ENCODE data around the gene OR6V1. TPM values are rescaled to one million over a fixed set of nuclear protein-coding genes. Genes with fewer than 3 reads are reported as not detected.

Gene OR6V1
- total and polyA plus RNA-seq, 10 of the 15 experiments (the other 5 are each of a cell fraction or from before 2014, with no cell fraction given) = not detected

DNA sequence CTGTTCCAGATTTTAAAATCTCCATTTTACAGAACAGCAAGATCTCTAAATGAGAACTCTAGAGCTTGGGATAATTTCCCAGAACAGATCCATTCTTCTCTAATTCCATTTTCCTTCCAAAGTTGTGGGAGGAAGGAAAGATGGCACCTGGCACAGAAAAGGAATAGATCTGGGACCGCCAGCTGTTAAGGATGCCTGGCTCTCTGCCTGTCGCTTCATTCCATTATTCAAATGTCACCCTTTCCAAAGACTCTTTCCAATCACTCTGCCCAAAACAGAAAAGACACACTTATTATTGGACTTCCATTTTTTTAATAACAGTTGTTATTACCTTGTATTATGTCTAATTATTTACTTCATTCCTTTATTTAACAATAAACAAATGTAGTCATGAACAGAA lies 24.5 kb upstream of the OR6V1 start:
- TF ChIP-seq BMI1 (IDR thresholded peaks at IDR 0.05; ENCODE audit: borderline replicate concordance) (no peak), NR2C1 (IDR thresholded peaks at IDR 0.05) (no peak), ZBED1 (IDR thresholded peaks at IDR 0.05; ENCODE audit: borderline replicate concordance) (no peak), STAT3 (IDR thresholded peaks at IDR 0.05; ENCODE audit: low read depth, low read length) (no peak), RUNX3 (IDR thresholded peaks at IDR 0.05; ENCODE audit: low read length) (no peak), KDM1A (IDR thresholded peaks at IDR 0.05; ENCODE audit: borderline replicate concordance) (no peak), HDAC6 (IDR thresholded peaks at IDR 0.05; ENCODE audit: unreplicated experiment) (no peak)
- TF ChIP-seq, protein P1, sequence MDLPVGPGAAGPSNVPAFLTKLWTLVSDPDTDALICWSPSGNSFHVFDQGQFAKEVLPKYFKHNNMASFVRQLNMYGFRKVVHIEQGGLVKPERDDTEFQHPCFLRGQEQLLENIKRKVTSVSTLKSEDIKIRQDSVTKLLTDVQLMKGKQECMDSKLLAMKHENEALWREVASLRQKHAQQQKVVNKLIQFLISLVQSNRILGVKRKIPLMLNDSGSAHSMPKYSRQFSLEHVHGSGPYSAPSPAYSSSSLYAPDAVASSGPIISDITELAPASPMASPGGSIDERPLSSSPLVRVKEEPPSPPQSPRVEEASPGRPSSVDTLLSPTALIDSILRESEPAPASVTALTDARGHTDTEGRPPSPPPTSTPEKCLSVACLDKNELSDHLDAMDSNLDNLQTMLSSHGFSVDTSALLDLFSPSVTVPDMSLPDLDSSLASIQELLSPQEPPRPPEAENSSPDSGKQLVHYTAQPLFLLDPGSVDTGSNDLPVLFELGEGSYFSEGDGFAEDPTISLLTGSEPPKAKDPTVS (IDR thresholded peaks at IDR 0.05; ENCODE audit: low read depth, low read length) = no peak
- TF ChIP-seq, protein P2, sequence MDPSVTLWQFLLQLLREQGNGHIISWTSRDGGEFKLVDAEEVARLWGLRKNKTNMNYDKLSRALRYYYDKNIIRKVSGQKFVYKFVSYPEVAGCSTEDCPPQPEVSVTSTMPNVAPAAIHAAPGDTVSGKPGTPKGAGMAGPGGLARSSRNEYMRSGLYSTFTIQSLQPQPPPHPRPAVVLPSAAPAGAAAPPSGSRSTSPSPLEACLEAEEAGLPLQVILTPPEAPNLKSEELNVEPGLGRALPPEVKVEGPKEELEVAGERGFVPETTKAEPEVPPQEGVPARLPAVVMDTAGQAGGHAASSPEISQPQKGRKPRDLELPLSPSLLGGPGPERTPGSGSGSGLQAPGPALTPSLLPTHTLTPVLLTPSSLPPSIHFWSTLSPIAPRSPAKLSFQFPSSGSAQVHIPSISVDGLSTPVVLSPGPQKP (IDR thresholded peaks at IDR 0.05; ENCODE audit: low read depth, low read length) = no peak
- TF ChIP-seq, protein P3, sequence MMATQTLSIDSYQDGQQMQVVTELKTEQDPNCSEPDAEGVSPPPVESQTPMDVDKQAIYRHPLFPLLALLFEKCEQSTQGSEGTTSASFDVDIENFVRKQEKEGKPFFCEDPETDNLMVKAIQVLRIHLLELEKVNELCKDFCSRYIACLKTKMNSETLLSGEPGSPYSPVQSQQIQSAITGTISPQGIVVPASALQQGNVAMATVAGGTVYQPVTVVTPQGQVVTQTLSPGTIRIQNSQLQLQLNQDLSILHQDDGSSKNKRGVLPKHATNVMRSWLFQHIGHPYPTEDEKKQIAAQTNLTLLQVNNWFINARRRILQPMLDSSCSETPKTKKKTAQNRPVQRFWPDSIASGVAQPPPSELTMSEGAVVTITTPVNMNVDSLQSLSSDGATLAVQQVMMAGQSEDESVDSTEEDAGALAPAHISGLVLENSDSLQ (IDR thresholded peaks at IDR 0.05) = no peak
- TF ChIP-seq, protein P4, sequence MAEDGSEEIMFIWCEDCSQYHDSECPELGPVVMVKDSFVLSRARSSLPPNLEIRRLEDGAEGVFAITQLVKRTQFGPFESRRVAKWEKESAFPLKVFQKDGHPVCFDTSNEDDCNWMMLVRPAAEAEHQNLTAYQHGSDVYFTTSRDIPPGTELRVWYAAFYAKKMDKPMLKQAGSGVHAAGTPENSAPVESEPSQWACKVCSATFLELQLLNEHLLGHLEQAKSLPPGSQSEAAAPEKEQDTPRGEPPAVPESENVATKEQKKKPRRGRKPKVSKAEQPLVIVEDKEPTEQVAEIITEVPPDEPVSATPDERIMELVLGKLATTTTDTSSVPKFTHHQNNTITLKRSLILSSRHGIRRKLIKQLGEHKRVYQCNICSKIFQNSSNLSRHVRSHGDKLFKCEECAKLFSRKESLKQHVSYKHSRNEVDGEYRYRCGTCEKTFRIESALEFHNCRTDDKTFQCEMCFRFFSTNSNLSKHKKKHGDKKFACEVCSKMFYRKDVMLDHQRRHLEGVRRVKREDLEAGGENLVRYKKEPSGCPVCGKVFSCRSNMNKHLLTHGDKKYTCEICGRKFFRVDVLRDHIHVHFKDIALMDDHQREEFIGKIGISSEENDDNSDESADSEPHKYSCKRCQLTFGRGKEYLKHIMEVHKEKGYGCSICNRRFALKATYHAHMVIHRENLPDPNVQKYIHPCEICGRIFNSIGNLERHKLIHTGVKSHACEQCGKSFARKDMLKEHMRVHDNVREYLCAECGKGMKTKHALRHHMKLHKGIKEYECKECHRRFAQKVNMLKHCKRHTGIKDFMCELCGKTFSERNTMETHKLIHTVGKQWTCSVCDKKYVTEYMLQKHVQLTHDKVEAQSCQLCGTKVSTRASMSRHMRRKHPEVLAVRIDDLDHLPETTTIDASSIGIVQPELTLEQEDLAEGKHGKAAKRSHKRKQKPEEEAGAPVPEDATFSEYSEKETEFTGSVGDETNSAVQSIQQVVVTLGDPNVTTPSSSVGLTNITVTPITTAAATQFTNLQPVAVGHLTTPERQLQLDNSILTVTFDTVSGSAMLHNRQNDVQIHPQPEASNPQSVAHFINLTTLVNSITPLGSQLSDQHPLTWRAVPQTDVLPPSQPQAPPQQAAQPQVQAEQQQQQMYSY (CRISPR knock-in tag; IDR thresholded peaks at IDR 0.05) = no peak
- TF ChIP-seq, protein P5, sequence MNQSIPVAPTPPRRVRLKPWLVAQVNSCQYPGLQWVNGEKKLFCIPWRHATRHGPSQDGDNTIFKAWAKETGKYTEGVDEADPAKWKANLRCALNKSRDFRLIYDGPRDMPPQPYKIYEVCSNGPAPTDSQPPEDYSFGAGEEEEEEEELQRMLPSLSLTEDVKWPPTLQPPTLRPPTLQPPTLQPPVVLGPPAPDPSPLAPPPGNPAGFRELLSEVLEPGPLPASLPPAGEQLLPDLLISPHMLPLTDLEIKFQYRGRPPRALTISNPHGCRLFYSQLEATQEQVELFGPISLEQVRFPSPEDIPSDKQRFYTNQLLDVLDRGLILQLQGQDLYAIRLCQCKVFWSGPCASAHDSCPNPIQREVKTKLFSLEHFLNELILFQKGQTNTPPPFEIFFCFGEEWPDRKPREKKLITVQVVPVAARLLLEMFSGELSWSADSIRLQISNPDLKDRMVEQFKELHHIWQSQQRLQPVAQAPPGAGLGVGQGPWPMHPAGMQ (IDR thresholded peaks at IDR 0.05; ENCODE audit: borderline replicate concordance) = no peak
- TF ChIP-seq, protein P6, sequence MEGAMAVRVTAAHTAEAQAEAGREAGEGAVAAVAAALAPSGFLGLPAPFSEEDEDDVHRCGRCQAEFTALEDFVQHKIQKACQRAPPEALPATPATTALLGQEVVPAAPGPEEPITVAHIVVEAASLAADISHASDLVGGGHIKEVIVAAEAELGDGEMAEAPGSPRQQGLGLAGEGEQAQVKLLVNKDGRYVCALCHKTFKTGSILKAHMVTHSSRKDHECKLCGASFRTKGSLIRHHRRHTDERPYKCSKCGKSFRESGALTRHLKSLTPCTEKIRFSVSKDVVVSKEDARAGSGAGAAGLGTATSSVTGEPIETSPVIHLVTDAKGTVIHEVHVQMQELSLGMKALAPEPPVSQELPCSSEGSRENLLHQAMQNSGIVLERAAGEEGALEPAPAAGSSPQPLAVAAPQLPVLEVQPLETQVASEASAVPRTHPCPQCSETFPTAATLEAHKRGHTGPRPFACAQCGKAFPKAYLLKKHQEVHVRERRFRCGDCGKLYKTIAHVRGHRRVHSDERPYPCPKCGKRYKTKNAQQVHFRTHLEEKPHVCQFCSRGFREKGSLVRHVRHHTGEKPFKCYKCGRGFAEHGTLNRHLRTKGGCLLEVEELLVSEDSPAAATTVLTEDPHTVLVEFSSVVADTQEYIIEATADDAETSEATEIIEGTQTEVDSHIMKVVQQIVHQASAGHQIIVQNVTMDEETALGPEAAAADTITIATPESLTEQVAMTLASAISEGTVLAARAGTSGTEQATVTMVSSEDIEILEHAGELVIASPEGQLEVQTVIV (IDR thresholded peaks at IDR 0.05; ENCODE audit: borderline replicate concordance, partially characterized antibody) = no peak
- no TSS peak for BruUV-seq (replicated peaks)

More for the DNA sequence above, 24.5 kb upstream of the OR6V1 start:
- in situ Hi-C loops (cut with MboI) = no loop called here
- no peak overlapping the region for H3K9ac ChIP-seq (ENCODE audit: control insufficient read depth, insufficient read depth, low read length)
- ATAC-seq = no peak
- no peaks in the 10 kb centered on the region for H3K79me2 ChIP-seq (ENCODE audit: control insufficient read depth, insufficient read depth, low read length)
- no peaks in the 10 kb centered on the region for H3K9me3 ChIP-seq (replicated peaks; ENCODE audit: control insufficient read depth, insufficient read depth, low read length)
- no peaks in the 10 kb centered on the region; a peak in 1 of 4 replicates for H3K27me3 ChIP-seq (replicated peaks in 1 of 2; ENCODE audit: control insufficient read depth in 2 of 2, insufficient read depth in 2 of 2, low read length in 1 of 2)
- no peaks in the 10 kb centered on the region for H3K36me3 ChIP-seq (ENCODE audit: control insufficient read depth in 2 of 2, insufficient read depth in 2 of 2, low read length in 1 of 2)
- ChIA-PET POLR2A (no interaction called here), SMC1A (ENCODE audit: uncharacterized antibody, unreplicated experiment) (interaction anchor here (0.7 to 2.2 kb wide), 3 partner anchors 9 to 188 kb away, joined by 3 to 6 read pairs (median 4); no protein-coding TSS in a partner anchor), CTCF (interaction anchor here (0.6 to 1.4 kb wide), 2 partner anchors 22 to 188 kb away, joined by 3 to 4 read pairs; no protein-coding TSS in a partner anchor), RAD21 (ENCODE audit: unreplicated experiment) (no interaction called here)
- H4K20me1 ChIP-seq (ENCODE audit: control insufficient read depth, insufficient read depth) = no peaks in the 10 kb centered on the region
- intact Hi-C loops (cut with micrococcal nuclease; ENCODE audit: unreplicated experiment) = no loop called here
- no peak for FAIRE-seq
- H3K4me2 ChIP-seq (ENCODE audit: control insufficient read depth, insufficient read depth) = no peak overlapping the region
- DNase-seq (ENCODE audit: low read depth, low spot score) = no peak
- no peaks in the 10 kb centered on the region for H3K4me1 ChIP-seq (ENCODE audit: control insufficient read depth, insufficient read depth, low read length)
- H2AFZ ChIP-seq (ENCODE audit: control insufficient read depth, low read depth, low read length) = no peak overlapping the region
- 49% methylated on average over 2 of the region's 2 CpGs for WGBS (ENCODE audit: insufficient coverage, insufficient replicate concordance, low lambda C conversion rate, missing lambda C conversion rate)
- H3K4me3 ChIP-seq = no peak overlapping the region
- no peak overlapping the region for H3K27ac ChIP-seq (ENCODE audit: control insufficient read depth, insufficient read depth)
